HepG2 (cell line): ENCODE results near the gene USP32. TPM values are rescaled to one million over a fixed set of nuclear protein-coding genes. Genes with fewer than 3 reads are reported as not detected.
A peak's percentile ranks its signal among the peaks of the same experiment; 100 is the strongest.

Experiments
- AGO1 ChIP-seq: fragments of 200-400 bp; formaldehyde crosslinking; IDR thresholded peaks from 2 replicates; pipeline ENCODE4 v1.6.1; 2017; ENCODE audit warnings: mild to moderate bottlenecking, low read depth, low read length, moderate library complexity; ENCODE audit not compliant: poor library complexity, severe bottlenecking
- CBX2 ChIP-seq, 2 experiments: fragments of 200-600 bp in 1 of 2; sonication (generic); formaldehyde crosslinking in 1 of 2; IDR thresholded peaks; 2 replicates each; pipeline versions ENCODE4 v1.7.0 to v1.8.1; 2018 to 2022; ENCODE audit warnings: low read depth in 2 of 2, low read length in 1 of 2, mild to moderate bottlenecking in 1 of 2, missing genetic modification reagents in 1 of 2
- DR1 ChIP-seq: sonication (generic); formaldehyde crosslinking; IDR thresholded peaks from 2 replicates; pipeline ENCODE4 v1.8.0; 2021; ENCODE audit warnings: mild to moderate bottlenecking, missing genetic modification reagents, inconsistent platforms
- ELK4 ChIP-seq: sonication (generic); formaldehyde crosslinking; IDR thresholded peaks from 2 replicates; pipeline ENCODE4 v1.9.0; 2021; ENCODE audit warnings: missing genetic modification reagents, borderline replicate concordance
- IKZF4 ChIP-seq: sonication (generic); formaldehyde crosslinking; IDR thresholded peaks from 2 replicates; pipeline ENCODE4 v1.5.1; 2020; ENCODE audit warnings: borderline replicate concordance, mild to moderate bottlenecking, low read depth, missing genetic modification reagents; ENCODE audit errors: not compliant biosample characterization
- MAX ChIP-seq: IDR thresholded peaks from 2 replicates; pipeline ENCODE4 v1.6.1; 2012; ENCODE audit warnings: inconsistent platforms
- MEIS2 ChIP-seq: sonication (generic); formaldehyde crosslinking; IDR thresholded peaks from 2 replicates; pipeline ENCODE4 v1.9.0; 2021; ENCODE audit warnings: mild to moderate bottlenecking, missing genetic modification reagents
- MYC ChIP-seq: sonication (generic); formaldehyde crosslinking; IDR thresholded peaks from 2 replicates; pipeline ENCODE4 v1.9.0; 2021; ENCODE audit warnings: missing genetic modification reagents, borderline replicate concordance
- PHF20 ChIP-seq: sonication (generic); formaldehyde crosslinking; IDR thresholded peaks from 2 replicates; pipeline ENCODE4 v1.5.0; 2020; ENCODE audit warnings: mild to moderate bottlenecking, missing genetic modification reagents
- PPARG ChIP-seq: conservative IDR thresholded peaks from 2 replicates; pipeline ENCODE4 v1.6.1; 2016; ENCODE audit warnings: missing biosample characterization, missing genetic modification reagents
- SP4 ChIP-seq: sonication (generic); formaldehyde crosslinking; IDR thresholded peaks from 2 replicates; pipeline ENCODE4 v1.8.1; 2023; ENCODE audit warnings: mild to moderate bottlenecking, missing genetic modification reagents
- TFAP4 ChIP-seq: sonication (generic); IDR thresholded peaks from 2 replicates; pipeline ENCODE4 v1.6.1; 2016; ENCODE audit warnings: low read depth, borderline replicate concordance
- ZBTB10 ChIP-seq: sonication (generic); formaldehyde crosslinking; IDR thresholded peaks from 2 replicates; pipeline ENCODE4 v1.4.0; 2020; ENCODE audit warnings: missing genetic modification reagents, borderline replicate concordance
- ZFP90 ChIP-seq: sonication (generic); formaldehyde crosslinking; IDR thresholded peaks from 2 replicates; pipeline ENCODE4 v1.8.0; 2022; ENCODE audit warnings: missing genetic modification reagents, mild to moderate bottlenecking, inconsistent platforms, borderline replicate concordance
- ZNF180 ChIP-seq: sonication (generic); formaldehyde crosslinking; IDR thresholded peaks from 2 replicates; pipeline ENCODE4 v1.4.0; 2020; ENCODE audit warnings: low read depth, missing genetic modification reagents, borderline replicate concordance
- ZNF276 ChIP-seq: sonication (generic); formaldehyde crosslinking; IDR thresholded peaks from 2 replicates; pipeline ENCODE4 v1.4.0; 2020; ENCODE audit warnings: mild to moderate bottlenecking, low read depth, missing genetic modification reagents
- ZNF574 ChIP-seq: sonication (generic); formaldehyde crosslinking; IDR thresholded peaks from 2 replicates; pipeline ENCODE4 v1.4.0; 2020; ENCODE audit warnings: missing genetic modification reagents
- polyA plus RNA-seq, 8 experiments: library from polyadenylated mRNA; depleted of rRNA in 3 of 8; stranded (reverse) in 7 of 8; unstranded in 1 of 8; fragments of >200 nt; fragmentation: Illumina TruSeq in 4 of 8; extraction: Trizol in 4 of 8; gene quantifications; 2 replicates each; pipeline versions ENCODE4 v1.2.1 to v1.2.3, GENCODE V29; 2011 to 2016; ENCODE audit warnings: low read depth in 4 of 8, missing spikeins in 1 of 8, mixed read lengths in 1 of 8; ENCODE audit not compliant: insufficient read depth in 1 of 8
- total RNA-seq, 5 experiments: library from RNA; depleted of rRNA; stranded (reverse); fragments of >200 nt; fragmentation: Illumina TruSeq; extraction: Trizol; gene quantifications; 2 replicates each; pipeline ENCODE4 v1.2.3, GENCODE V29; 2016; ENCODE audit warnings: low read depth in 1 of 5

Gene USP32
- total and polyA plus RNA-seq, 2 of the 13 experiments (the other 11 are each of a cell fraction or from before 2014, with no cell fraction given), result 24.9 to 39.9 TPM

GRCh38 chr17:60392042-60392844 is at the start of gene USP32 (continued):
- TF ChIP-seq TFAP4 (peak; percentile 99), ZNF180 (no peak), ZBTB10 (peak; percentile 50; the same call in 1 of the 2 replicates), AGO1 (peak; percentile 60), PHF20 (CRISPR knock-in tag) (peak; percentile 87), CBX2 (IDR thresholded peaks at IDR 0.05; ENCODE audit: low read depth, low read length) (no peak), CBX2 (CRISPR knock-in tag; IDR thresholded peaks at IDR 0.05; ENCODE audit: low read depth) (no peak), MYC (peak; percentile 99), ZNF574 (CRISPR knock-in tag) (peak; percentile 81), PPARG (CRISPR knock-in tag) (0 out of 2 replicates have a peak, but pooled peaks have one; percentile 31), MAX (peak; percentile 99), ELK4 (CRISPR knock-in tag) (peak; percentile 63; the same call in 1 of the 2 replicates), MEIS2 (CRISPR knock-in tag) (peak; percentile 32; the same call in 1 of the 2 replicates), ZNF276 (CRISPR knock-in tag) (no peak), IKZF4 (no peak), SP4 (CRISPR knock-in tag) (peak; percentile 94), ZFP90 (CRISPR knock-in tag) (no peak), DR1 (CRISPR knock-in tag) (peak; percentile 90)
